ENCODE measurements around the gene SEC14L2. TPM values are rescaled to one million over a fixed set of nuclear protein-coding genes. Genes with fewer than 3 reads are reported as not detected.

SEC14L2 gene
- total and polyA plus RNA-seq, 2 of the 8 experiments (the other 6 are each of a cell fraction or from before 2014, with no cell fraction given) = 2.8 to 3.2 TPM

GRCh38 chr22:30470655-30471054 lies 73.8 kb downstream of the SEC14L2 start (continued):
- TF ChIP-seq CTCF (IDR thresholded peaks at IDR 0.05; ENCODE audit: control extremely low read depth in 1 of 3, insufficient read depth in 1 of 3, low read depth in 1 of 3, low read length in 3 of 3) (no peak), SRF (IDR thresholded peaks at IDR 0.05; ENCODE audit: low read depth, low read length) (no peak), TCF12 (IDR thresholded peaks at IDR 0.05; ENCODE audit: low read depth, low read length) (no peak)
